Measurements from ENCODE around the gene DCK.

The DCK gene

GRCh38 chr4:71070015-71070414 lies 76.6 kb downstream of the DCK start:
- TF ChIP-seq CTCF (IDR thresholded peaks at IDR 0.05), result no peak
- Histone ChIP-seq H3K27ac (no peak overlapping the region), H3K36me3 (no peaks in the 10 kb centered on the region), H3K27me3 (no peaks in the 10 kb centered on the region), H3K9me3 (no peaks in the 10 kb centered on the region), H3K4me3 (ENCODE audit: low read depth in 1 of 2, low read length in 1 of 2) (no peak overlapping the region), H3K4me1 (ENCODE audit: control insufficient read depth in 1 of 2, insufficient read depth in 1 of 2, low read depth in 1 of 2, low read length in 1 of 2) (no peaks in the 10 kb centered on the region)

- Histone ChIP-seq H3K27me3 (no peaks in the 10 kb centered on the region), H3K4me1 (ENCODE audit: control insufficient read depth in 1 of 2, insufficient read depth in 1 of 2, low read depth in 1 of 2, low read length in 1 of 2) (no peaks in the 10 kb centered on the region), H3K36me3 (no peaks in the 10 kb centered on the region), H3K27ac (no peak overlapping the region), H3K9me3 (no peaks in the 10 kb centered on the region), H3K4me3 (ENCODE audit: low read depth in 1 of 2, low read length in 1 of 2) (no peak overlapping the region)
- no peak for TF ChIP-seq CTCF (IDR thresholded peaks at IDR 0.05)
Measured at GRCh38 chr4:71074452-71075299, 81.2 kb downstream of the DCK start.
